T-cell (primary cell): ENCODE data around the gene LYRM1. TPM values are rescaled to one million over a fixed set of nuclear protein-coding genes. Genes with fewer than 3 reads are reported as not detected.
"Not testable (repeated sequence)": the region's sequence is repeated elsewhere in the genome, so short reads cannot be mapped to it uniquely, and the experiment has no call there.

Source experiments
- ATAC-seq, 4 experiments: fragments of 200-7000 bp in 3 of 4; fragments of 150-1000 bp in 1 of 4; cut with Tn5 transposase; replicated peaks in 1 of 4; 1 replicate in 3 of 4; 2 replicates in 1 of 4; pipeline ENCODE4 v1.10.0; 2021; ENCODE audit warnings: moderate library complexity in 3 of 4, mild to moderate bottlenecking in 2 of 4, moderate number of reproducible peaks in 1 of 4
- CTCF ChIA-PET, 2 donors: fragments of 300-600 bp; sonication (Branson Sonifier 250); formaldehyde crosslinking; loops; one replicate each; lab custom pipeline; 2022; ENCODE audit warnings: antibody characterized with exemption in 2 of 2; lab: Charles Lee
- POLR2A ChIA-PET, 2 donors: fragments of 300-600 bp; sonication (Branson Sonifier 250); formaldehyde crosslinking; loops; one replicate each; lab custom pipeline; 2022; ENCODE audit warnings: antibody characterized with exemption in 2 of 2; lab: Charles Lee
- DNase-seq, 35 experiments: peaks; one replicate each; pipeline versions ENCODE4 v3.0.0 to v3.0.0-alpha.2; 2013 to 2023
- H3K27ac ChIP-seq: one replicate; pipeline ENCODE4 v1.5.1; 2013; ENCODE audit warnings: low read length
- H3K27me3 ChIP-seq, 2 experiments: replicated peaks in 1 of 2; 1 replicate in 1 of 2; 2 replicates in 1 of 2; pipeline versions ENCODE4 v1.6.1 to v1.7.0; 2013; ENCODE audit warnings: low read length in 1 of 2, mixed read lengths in 1 of 2; ENCODE audit not compliant: control insufficient read depth in 2 of 2, insufficient read depth in 2 of 2; ENCODE audit errors: extremely low read depth in 1 of 2
- H3K36me3 ChIP-seq, 2 donors: 1 replicate in 1 of 2; 2 replicates in 1 of 2; pipeline versions ENCODE4 v1.6.1 to v1.7.0; 2013; ENCODE audit warnings: low read length in 1 of 2; ENCODE audit not compliant: control insufficient read depth in 2 of 2, insufficient read depth in 1 of 2; ENCODE audit errors: extremely low read depth in 1 of 2
- H3K4me1 ChIP-seq, 2 experiments: 1 replicate in 1 of 2; 2 replicates in 1 of 2; pipeline versions ENCODE4 v1.6.1 to v1.7.0; 2013; ENCODE audit warnings: low read length in 2 of 2, mixed read lengths in 1 of 2; ENCODE audit not compliant: insufficient read depth in 2 of 2, control insufficient read depth in 1 of 2; ENCODE audit errors: extremely low read depth in 1 of 2
- H3K4me3 ChIP-seq, 2 donors: 1 replicate in 1 of 2; 2 replicates in 1 of 2; pipeline versions ENCODE4 v1.5.1 to v1.7.0; 2013; ENCODE audit warnings: mild to moderate bottlenecking in 2 of 2, low read length in 1 of 2, moderate library complexity in 1 of 2; ENCODE audit not compliant: control insufficient read depth in 1 of 2; ENCODE audit errors: extremely low read depth in 1 of 2
- H3K9me3 ChIP-seq: 2 replicates; pipeline ENCODE4 v1.7.0; 2013
- H3K27ac Mint-ChIP-seq, 2 donors: one replicate each; pipeline ENCODE4 v1.8.0; 2020 to 2021; ENCODE audit warnings: mild to moderate bottlenecking in 2 of 2, mixed read lengths in 2 of 2
- H3K27me3 Mint-ChIP-seq, 2 donors: one replicate each; pipeline ENCODE4 v1.8.0; 2021 to 2022; ENCODE audit warnings: mixed read lengths in 2 of 2
- H3K36me3 Mint-ChIP-seq: one replicate; pipeline ENCODE4 v1.8.0; 2021; ENCODE audit warnings: mixed read lengths
- H3K4me1 Mint-ChIP-seq, 3 donors: one replicate each; pipeline ENCODE4 v1.8.0; 2020 to 2022; ENCODE audit warnings: mixed read lengths in 3 of 3, mild to moderate bottlenecking in 1 of 3
- H3K4me3 Mint-ChIP-seq, 3 donors: one replicate each; pipeline ENCODE4 v1.8.0; 2020 to 2022; ENCODE audit warnings: mild to moderate bottlenecking in 3 of 3, mixed read lengths in 3 of 3, moderate library complexity in 3 of 3
- H3K9me3 Mint-ChIP-seq, 3 donors: one replicate each; pipeline ENCODE4 v1.8.0; 2020 to 2022; ENCODE audit warnings: mixed read lengths in 3 of 3
- WGBS: methylation state at CpG from one replicate; pipeline ENCODE4 v1.1.5; 2013; ENCODE audit warnings: missing lambda C conversion rate; ENCODE audit not compliant: insufficient coverage; 5-methylcytosine and 5-hydroxymethylcytosine counted together
- total RNA-seq, 35 experiments: library from RNA in 6 of 35; stranded (reverse) in 6 of 35; fragments of 120-200 nt in 1 of 35; gene quantifications; one replicate each; pipeline versions ENCODE4 v1.2.1 to v1.2.4 and lab custom pipeline; 2013 to 2026

The LYRM1 gene
- total RNA-seq, 5 donors from 2014 or later (not counting 1 experiment from before 2014, with no cell fraction given) = 16.2 to 23.6 (median 19.6) TPM

DNA sequence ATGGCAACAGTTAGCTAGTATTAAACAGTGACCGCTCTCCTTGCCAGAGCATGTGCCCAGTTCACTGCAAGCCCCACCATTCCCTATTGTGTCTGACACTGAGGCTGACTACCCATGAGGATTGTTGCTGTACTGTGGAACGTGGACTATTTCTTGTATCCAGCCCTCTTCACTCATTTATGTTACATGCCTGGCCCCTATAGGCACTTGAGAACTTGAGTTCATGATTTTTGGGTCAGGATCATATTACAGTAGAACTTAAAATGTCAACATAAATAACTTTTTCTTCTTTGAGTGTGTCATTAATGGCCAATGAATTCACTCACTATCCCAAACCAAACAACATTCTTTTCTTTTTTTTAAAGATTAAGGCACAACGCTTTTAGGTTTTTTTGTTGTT lies 55.7 kb downstream of the LYRM1 start:
- Histone ChIP-seq H3K27ac (no peak overlapping the region), H3K27me3 (peaks cover 0 to 12% of the 10 kb centered on the region in 2 experiments), H3K9me3 (no peaks in the 10 kb centered on the region), H3K4me1 (no peaks in the 10 kb centered on the region), H3K36me3 (no peaks in the 10 kb centered on the region), H3K4me3 (no peak overlapping the region)
- Mint-ChIP-seq H3K4me3 (no peak overlapping the region), H3K27ac (no peak overlapping the region), H3K36me3 (no peaks in the 10 kb centered on the region), H3K9me3 (no peaks in the 10 kb centered on the region), H3K4me1 (no peaks in the 10 kb centered on the region), H3K27me3 (no peaks in the 10 kb centered on the region)
- DNase-seq (no peak), ATAC-seq (no peak)
- POLR2A ChIA-PET = no interaction called here
- CTCF ChIA-PET = no interaction called here
- WGBS = no CpG with 5 or more reads among the region's 3 CpGs

DNA sequence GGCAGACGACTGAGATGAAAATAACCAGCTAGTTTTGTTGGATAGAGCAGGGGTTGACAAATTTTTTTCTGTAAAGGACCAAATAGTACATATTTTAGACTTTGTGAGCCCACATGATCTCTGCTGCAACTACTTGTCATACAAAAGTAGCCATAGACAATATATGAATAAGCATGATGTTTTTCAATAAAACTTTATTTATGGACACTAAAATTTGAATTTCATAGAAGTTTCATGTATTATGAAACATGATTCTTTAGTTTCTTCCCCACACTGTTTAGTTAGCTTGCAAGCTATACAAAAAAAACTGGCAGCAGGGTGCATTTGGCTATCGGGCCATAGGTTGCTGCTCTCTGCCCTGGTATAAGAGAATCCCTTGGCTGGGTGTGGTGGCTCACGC lies 56.6 kb downstream of the LYRM1 start:
- no peaks in the 10 kb centered on the region for H3K36me3 ChIP-seq
- 100% methylated on average over 1 of the region's 3 CpGs for WGBS
- H3K27me3 ChIP-seq = peaks cover 0 to 6% of the 10 kb centered on the region in 2 experiments
- Mint-ChIP-seq H3K27ac (no peak overlapping the region), H3K4me1 (no peaks in the 10 kb centered on the region), H3K36me3 (no peaks in the 10 kb centered on the region), H3K4me3 (no peak overlapping the region), H3K9me3 (no peaks in the 10 kb centered on the region), H3K27me3 (no peaks in the 10 kb centered on the region)
- DNase-seq = no peak
- CTCF ChIA-PET = interaction anchor here in 1 of 2 donors (0.7 kb wide), 1 partner anchor 207 kb away, joined by 6 read pairs; no protein-coding TSS in a partner anchor
- H3K4me3 ChIP-seq = no peak overlapping the region
- ATAC-seq = no peak
- H3K9me3 ChIP-seq = no peaks in the 10 kb centered on the region
- no peak overlapping the region for H3K27ac ChIP-seq
- no peaks in the 10 kb centered on the region for H3K4me1 ChIP-seq
- POLR2A ChIA-PET = no interaction called here

DNA sequence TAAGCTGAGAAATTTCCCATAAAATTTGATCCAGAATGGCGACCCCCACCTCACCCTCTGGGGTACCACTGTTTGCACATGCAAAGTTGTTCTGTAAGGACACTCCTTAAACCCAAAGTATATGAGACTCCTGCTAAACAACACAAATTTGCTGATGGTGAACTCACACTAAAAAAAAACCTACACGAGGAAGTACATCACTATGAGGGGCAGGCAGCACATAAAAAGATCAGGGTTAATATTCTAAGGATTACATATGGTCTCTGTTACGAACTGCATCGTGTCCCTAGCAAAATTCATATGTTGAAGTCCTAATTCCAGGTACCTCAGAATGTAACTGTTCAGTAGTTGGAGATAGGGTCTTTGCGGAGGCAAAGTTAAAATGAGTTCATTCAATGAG lies 60.3 kb downstream of the LYRM1 start:
- no peaks in the 10 kb centered on the region for H3K27me3 ChIP-seq
- ChIA-PET CTCF (no interaction called here), POLR2A (no interaction called here)
- no peak overlapping the region for H3K4me3 ChIP-seq
- no peaks in the 10 kb centered on the region for H3K9me3 ChIP-seq
- Mint-ChIP-seq H3K36me3 (no peaks in the 10 kb centered on the region), H3K4me1 (no peaks in the 10 kb centered on the region), H3K27me3 (no peaks in the 10 kb centered on the region), H3K4me3 (no peak overlapping the region), H3K27ac (no peak overlapping the region), H3K9me3 (no peaks in the 10 kb centered on the region)
- no peak for ATAC-seq
- no peaks in the 10 kb centered on the region for H3K4me1 ChIP-seq
- H3K36me3 ChIP-seq = no peaks in the 10 kb centered on the region
- DNase-seq = no peak
- H3K27ac ChIP-seq = no peak overlapping the region
- WGBS = 97% methylated on average over 3 of the region's 5 CpGs

DNA sequence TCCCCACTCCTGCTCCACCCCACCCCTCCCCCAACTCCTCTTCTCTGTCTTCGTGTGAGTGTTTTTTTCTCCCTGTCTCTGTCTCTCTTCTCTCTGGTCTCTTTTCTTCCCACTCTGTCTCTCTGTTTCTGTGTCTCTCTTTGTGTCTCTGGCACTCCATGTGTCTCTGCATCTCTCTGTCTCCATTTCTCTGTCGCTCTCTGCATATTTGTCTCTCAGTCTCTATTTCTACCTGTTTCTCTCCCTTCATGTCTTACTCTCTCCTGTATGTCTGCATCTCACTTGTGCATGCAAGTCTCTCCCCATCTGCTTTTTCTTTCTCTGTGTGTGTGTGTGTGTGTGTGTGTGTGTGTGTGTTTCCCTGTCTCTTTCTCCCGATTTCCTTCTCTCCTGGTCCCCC lies 68.2 kb downstream of the LYRM1 start:
- Histone ChIP-seq H3K9me3 (no peaks in the 10 kb centered on the region), H3K4me1 (no peaks in the 10 kb centered on the region), H3K27ac (no peak overlapping the region), H3K4me3 (no peak overlapping the region), H3K36me3 (no peaks in the 10 kb centered on the region), H3K27me3 (no peaks in the 10 kb centered on the region)
- CTCF ChIA-PET = no interaction called here
- Mint-ChIP-seq H3K27me3 (peaks cover 0 to 2% of the 10 kb centered on the region in 2 donors), H3K36me3 (no peaks in the 10 kb centered on the region), H3K4me3 (no peak overlapping the region), H3K4me1 (no peaks in the 10 kb centered on the region), H3K27ac (no peak overlapping the region), H3K9me3 (no peaks in the 10 kb centered on the region)
- WGBS = 86% methylated on average over 2 of the region's 3 CpGs
- POLR2A ChIA-PET = no interaction called here
- ATAC-seq (no peak), DNase-seq (no peak)

DNA sequence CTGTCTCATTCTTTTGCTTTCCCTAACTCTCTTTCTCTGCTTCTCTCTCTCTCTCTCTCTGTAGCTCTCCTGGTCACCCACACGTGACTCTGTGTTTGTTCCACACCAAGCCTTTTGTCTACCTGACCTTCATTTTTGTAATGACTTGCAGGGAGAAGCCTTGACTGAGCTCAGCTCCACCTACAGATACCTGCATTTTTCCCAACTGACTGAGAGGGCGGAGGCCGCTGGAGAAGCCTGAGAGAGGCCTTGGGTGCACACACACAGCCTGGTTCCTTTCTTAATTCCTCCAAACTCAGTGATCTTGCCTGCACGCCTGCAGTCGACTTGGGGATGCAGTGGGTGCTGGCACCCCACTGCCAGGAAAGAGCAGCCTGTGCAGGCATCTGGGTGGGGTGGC lies 68.8 kb downstream of the LYRM1 start:
- ChIA-PET POLR2A (no interaction called here), CTCF (no interaction called here)
- Histone ChIP-seq H3K27ac (no peak overlapping the region), H3K4me3 (no peak overlapping the region), H3K36me3 (no peaks in the 10 kb centered on the region), H3K4me1 (no peaks in the 10 kb centered on the region), H3K9me3 (no peaks in the 10 kb centered on the region), H3K27me3 (peaks cover 0 to 2% of the 10 kb centered on the region in 2 experiments)
- no peaks in the 10 kb centered on the region for H3K9me3 Mint-ChIP-seq
- H3K27ac Mint-ChIP-seq = no peak overlapping the region
- H3K4me1 Mint-ChIP-seq = no peaks in the 10 kb centered on the region
- H3K27me3 Mint-ChIP-seq = peaks cover 0 to 2% of the 10 kb centered on the region in 2 donors
- no peak for ATAC-seq
- no peaks in the 10 kb centered on the region for H3K36me3 Mint-ChIP-seq
- no peak overlapping the region for H3K4me3 Mint-ChIP-seq
- DNase-seq = no peak
- WGBS = 74% methylated on average over 4 of the region's 5 CpGs

DNA sequence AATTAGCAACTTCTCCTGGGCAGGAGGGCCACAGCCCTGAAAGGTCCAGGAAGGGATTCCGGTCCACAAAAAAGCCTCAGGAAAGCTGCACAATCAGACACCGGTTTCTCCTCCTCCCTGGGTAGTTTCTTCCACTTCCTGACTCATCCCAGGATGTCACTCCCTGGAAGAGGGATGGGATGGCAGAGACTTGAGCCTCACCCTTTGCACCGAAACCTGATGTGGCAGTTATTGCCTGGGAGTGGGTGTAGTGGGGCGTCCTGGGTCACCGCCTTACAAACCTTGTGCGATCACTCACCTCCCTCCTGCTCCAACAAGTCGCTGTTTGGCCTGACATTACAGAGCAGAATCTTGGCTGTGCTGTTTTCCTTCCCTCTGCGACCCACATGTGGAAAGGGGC lies 70.8 kb downstream of the LYRM1 start:
- Mint-ChIP-seq H3K4me3 (no peak overlapping the region), H3K4me1 (no peaks in the 10 kb centered on the region), H3K27ac (no peak overlapping the region), H3K27me3 (peaks cover 0 to 2% of the 10 kb centered on the region in 2 donors), H3K9me3 (no peaks in the 10 kb centered on the region), H3K36me3 (no peaks in the 10 kb centered on the region)
- Histone ChIP-seq H3K27me3 (peaks cover 0 to 2% of the 10 kb centered on the region in 2 experiments), H3K4me3 (no peak overlapping the region), H3K36me3 (no peaks in the 10 kb centered on the region), H3K9me3 (no peaks in the 10 kb centered on the region), H3K4me1 (no peaks in the 10 kb centered on the region), H3K27ac (no peak overlapping the region)
- POLR2A ChIA-PET = no interaction called here
- DNase-seq (no peak), ATAC-seq (no peak)
- 80% methylated on average over 1 of the region's 8 CpGs for WGBS
- CTCF ChIA-PET = no interaction called here

DNA sequence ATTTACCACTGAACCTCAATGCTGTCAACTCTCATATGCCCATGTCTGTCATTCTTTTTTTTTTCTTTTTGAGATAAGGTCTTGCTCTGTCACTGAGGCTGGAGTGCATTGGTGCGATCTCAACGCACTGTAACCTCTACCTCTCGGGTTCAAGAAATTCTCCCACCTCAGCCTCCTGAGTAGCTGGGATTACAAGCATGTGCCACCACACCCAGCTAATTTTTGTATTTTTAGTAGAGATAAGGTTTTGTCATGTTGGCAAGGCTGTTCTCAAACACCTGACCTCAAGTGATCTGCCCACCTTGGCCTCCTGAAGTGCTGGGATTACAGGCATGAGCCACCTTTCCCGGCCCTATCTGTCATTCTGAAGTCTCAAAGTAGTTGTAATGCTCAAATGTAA lies 72.6 kb downstream of the LYRM1 start:
- H3K9me3 Mint-ChIP-seq, H3K4me1 Mint-ChIP-seq, ATAC-seq, POLR2A ChIA-PET, H3K9me3 ChIP-seq, H3K27me3 ChIP-seq, DNase-seq, H3K36me3 Mint-ChIP-seq, H3K27ac Mint-ChIP-seq, H3K4me3 ChIP-seq, H3K36me3 ChIP-seq, CTCF ChIA-PET, H3K27ac ChIP-seq, H3K4me1 ChIP-seq, H3K4me3 Mint-ChIP-seq, H3K27me3 Mint-ChIP-seq: not testable (repeated sequence)
- WGBS = no CpG with 5 or more reads among the region's 4 CpGs
